Measurements from ENCODE around the gene PRTG.
"Not testable (repeated sequence)": the region's sequence is repeated elsewhere in the genome, so short reads cannot be mapped to it uniquely, and the experiment has no call there.

PRTG gene

DNA sequence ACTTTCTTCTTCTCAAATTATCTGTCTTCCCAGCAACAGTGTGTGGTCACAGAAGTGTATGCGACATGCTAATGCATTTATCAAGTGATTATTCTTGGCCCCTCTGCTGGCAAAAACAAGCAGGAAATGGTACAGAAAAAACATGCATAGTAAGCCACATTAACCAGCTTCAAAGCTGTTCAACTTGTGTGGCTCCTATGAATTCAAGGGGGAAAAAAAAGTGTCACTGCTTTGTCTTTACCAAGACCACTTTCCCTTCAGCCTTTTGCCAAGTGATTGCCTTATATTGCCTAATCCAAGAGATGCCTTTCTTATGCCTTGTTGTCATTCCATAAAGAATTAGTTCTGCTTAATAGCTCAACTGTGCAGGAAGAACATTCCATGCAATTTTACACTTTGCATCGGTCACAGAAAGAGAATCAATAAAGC, 39.1 kb downstream of the PRTG start:
- DNase-seq (ENCODE audit: extremely low read depth in 1 of 2, low read depth in 1 of 2): no peak

- DNase-seq (ENCODE audit: extremely low read depth in 1 of 2, low read depth in 1 of 2): no peak
These were observed 42.1 kb downstream of the PRTG start for GRCh38 chr15:55700876-55701275.

- DNase-seq (ENCODE audit: extremely low read depth in 1 of 2, low read depth in 1 of 2): no peak
These were observed 44.3 kb downstream of the PRTG start for GRCh38 chr15:55698653-55699052.

DNA sequence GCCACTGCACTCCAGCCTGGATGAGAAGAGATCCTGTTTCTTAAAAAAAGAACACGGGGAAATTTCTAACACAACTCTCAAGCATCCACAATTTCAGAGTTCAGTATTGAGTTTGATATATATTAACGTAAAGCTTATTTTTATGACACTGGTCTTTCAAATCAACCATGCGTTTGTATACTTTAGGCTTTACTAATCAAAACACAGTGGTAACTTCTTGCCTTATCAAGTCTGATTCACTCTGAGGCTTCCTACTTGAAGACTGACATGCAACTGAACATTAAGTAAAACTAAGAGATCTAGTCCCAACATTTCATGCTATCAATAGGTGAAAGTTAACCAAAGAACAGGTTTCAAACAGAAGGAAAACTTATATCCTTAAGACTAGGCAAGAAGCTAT, 46.7 kb downstream of the PRTG start:
- no peak for DNase-seq (ENCODE audit: extremely low read depth in 1 of 2, low read depth in 1 of 2)

DNA sequence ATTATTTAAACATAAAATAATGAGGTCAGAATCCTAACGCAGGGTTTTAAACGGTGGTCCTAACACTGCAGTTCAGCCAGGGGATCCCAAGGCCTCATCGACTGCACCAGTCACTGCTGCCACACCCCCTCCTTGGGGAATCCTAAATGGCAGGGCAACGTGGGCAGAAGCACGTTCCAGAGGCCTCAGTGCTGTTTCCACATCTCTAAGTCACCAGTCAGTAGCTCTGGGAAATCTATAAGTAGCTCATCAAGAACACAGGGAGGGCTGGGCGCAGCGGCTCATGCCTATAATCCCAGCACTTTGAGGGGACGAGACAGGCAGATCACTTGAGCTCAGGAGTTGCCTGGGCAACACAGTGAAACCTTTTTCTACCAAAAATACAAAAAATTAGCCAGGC, 47.5 kb downstream of the PRTG start:
- no peak for DNase-seq (ENCODE audit: extremely low read depth in 1 of 2, low read depth in 1 of 2)

- DNase-seq (ENCODE audit: extremely low read depth in 1 of 2, low read depth in 1 of 2): no peak
These were observed 48.3 kb downstream of the PRTG start for GRCh38 chr15:55694652-55695150.

DNA sequence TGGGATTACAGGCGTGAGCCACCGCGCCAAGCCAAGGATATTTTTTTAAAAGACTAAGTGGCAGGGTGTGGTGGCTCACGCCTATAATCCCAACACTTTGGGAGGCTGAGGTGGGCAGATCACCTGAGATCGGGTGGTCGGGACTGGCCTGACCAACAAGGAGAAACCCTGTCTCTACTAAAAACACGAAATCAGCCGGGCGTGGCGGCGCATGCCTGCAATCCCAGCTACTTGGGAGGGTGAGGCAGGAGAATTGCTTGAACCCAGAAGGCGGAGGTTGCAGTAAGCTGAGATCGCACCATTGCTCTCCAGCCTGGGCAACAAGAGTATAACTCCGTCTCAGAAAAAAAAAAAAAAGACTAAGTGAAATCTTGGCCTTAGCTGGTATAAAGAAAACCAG, 49.8 kb downstream of the PRTG start:
- not testable (repeated sequence) for DNase-seq (ENCODE audit: extremely low read depth in 1 of 2, low read depth in 1 of 2)

DNA sequence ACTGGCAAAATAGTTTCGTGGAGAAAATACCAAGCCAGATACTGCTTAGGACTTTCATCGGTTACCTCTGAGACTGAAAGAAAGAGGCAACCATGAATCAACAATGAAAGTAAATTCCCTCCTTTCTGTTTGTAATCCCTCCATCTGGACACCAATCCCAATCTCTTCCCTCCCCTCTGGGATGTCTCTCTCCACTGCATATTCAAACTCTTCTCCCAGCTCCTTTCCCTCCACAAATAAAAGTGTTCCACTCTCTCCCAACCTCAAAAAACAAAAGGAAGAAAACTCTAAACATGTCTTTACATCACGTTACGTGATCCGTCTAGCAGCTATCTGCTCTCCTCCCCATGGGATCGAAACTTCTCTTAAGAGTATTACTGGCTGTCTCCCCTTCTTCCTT, 55.2 kb downstream of the PRTG start:
- no peak for DNase-seq (ENCODE audit: extremely low read depth in 1 of 2, low read depth in 1 of 2)

GRCh38 chr15:55685286-55685685, 57.7 kb downstream of the PRTG start:
- no peak for DNase-seq (ENCODE audit: extremely low read depth in 1 of 2, low read depth in 1 of 2)

DNA sequence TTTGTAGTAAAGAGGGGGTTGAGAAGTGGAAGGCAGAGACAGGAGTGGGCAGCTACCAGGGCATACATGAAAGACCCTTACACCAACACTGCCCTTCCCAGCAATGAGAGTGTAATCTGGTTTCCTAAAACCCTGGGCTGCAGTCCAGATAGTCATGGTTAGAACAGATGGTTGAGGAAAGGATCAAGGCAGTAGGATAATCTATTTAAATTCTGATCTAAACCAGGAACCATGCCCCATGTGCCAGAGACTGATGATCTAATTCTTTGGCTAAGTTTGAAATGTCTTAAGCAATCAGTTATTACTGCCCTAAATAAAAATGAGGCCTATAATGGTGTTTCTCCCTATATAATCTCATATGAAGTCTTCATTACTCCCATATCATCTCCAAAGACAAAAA, 59.6 kb downstream of the PRTG start:
- DNase-seq (ENCODE audit: extremely low read depth in 1 of 2, low read depth in 1 of 2): no peak

DNA sequence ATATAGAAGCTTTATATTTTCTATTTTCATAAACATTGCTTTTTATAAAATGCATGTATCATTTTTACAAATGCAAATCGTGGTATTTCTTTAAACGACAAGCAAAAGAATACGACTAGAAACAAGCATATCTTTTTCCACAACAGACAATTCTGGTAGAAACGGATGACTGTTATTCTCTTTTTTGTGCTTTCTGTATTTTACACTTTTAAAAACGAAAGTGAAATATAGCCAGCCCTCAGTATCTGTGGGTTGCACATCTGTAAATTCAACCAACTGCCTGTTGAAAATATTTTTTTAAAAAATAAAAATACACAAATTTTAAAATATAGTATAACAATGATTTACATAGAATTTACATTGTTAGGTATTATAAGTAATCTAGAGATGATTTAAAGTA, 61.3 kb downstream of the PRTG start:
- DNase-seq (ENCODE audit: extremely low read depth in 1 of 2, low read depth in 1 of 2): no peak

DNA sequence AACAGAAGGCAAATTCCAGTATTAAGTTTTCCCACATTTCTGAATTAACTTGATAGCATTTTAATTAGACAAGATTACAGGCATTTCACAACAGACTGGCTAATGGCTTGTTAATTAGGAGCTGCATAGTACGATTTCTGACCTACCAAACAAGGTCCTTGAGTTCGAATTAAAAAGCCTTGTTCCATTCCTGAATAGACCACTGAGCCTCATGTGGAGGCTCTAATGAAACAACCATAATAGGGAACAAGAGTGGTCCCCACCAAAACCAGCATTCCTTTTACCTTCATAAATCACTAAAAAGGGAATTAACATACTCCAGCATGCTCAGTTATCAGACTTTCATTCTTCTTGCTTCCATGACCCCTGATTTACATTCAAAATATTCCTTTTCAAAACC, 66.4 kb downstream of the PRTG start:
- DNase-seq (ENCODE audit: extremely low read depth in 1 of 2, low read depth in 1 of 2): no peak

GRCh38 chr15:55673287-55673686, 69.7 kb downstream of the PRTG start:
- no peak for DNase-seq (ENCODE audit: extremely low read depth in 1 of 2, low read depth in 1 of 2)

- no peak for DNase-seq (ENCODE audit: extremely low read depth in 1 of 2, low read depth in 1 of 2)
These were observed 73.7 kb downstream of the PRTG start for GRCh38 chr15:55669270-55669669.

GRCh38 chr15:55665605-55666227, 77.2 kb downstream of the PRTG start:
- no peak for DNase-seq (ENCODE audit: extremely low read depth in 1 of 2, low read depth in 1 of 2)

- peak in 1 of 2 donors; percentile 11 for DNase-seq (ENCODE audit: extremely low read depth in 1 of 2, low read depth in 1 of 2)
These were observed 81.5 kb downstream of the PRTG start for GRCh38 chr15:55661428-55661827.

DNA sequence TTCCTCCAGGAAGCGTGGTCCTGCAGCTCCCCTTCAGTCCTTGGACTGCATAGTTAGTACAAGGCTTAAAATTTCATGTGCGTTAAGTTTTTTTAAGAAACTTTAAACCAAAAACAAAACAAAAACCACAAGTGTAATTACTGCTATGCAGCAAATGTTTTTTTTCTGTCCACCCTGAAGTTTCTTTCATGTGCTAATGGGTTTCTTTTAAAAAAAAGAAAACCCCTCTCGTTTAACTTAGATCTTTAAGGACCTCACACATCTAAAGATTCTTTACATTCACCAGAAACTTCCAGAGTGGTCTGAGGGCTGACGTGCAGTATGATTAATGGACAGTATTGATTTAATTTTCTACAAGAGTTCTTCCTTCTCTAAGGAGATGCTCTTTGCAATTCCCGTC, 82.8 kb downstream of the PRTG start:
- no peak for DNase-seq (ENCODE audit: extremely low read depth in 1 of 2, low read depth in 1 of 2)

GRCh38 chr15:55659481-55659880, 83.5 kb downstream of the PRTG start:
- no peak for DNase-seq (ENCODE audit: extremely low read depth in 1 of 2, low read depth in 1 of 2)

DNA sequence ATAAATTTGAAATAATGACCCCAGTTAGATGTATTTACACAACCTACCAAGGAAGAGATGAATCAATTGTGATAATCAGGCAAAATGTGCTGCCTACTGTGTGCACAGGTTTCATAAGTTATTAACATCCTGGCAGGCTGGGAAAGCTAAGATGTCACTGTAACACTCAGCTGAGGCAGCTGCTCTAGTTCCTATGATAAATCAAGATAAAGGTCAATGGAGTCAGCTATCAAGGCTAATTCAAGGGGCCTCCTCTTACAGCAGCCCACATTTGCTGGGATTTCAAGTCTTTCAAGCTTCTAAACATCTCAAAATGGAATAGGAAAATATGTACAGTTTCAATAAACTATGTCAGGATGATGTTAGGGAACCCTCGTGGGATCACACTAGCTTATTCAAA, 84.1 kb downstream of the PRTG start:
- DNase-seq (ENCODE audit: extremely low read depth in 1 of 2, low read depth in 1 of 2): no peak

- no peak for DNase-seq (ENCODE audit: extremely low read depth in 1 of 2, low read depth in 1 of 2)
These were observed 88.4 kb downstream of the PRTG start for GRCh38 chr15:55654561-55655031.

DNA sequence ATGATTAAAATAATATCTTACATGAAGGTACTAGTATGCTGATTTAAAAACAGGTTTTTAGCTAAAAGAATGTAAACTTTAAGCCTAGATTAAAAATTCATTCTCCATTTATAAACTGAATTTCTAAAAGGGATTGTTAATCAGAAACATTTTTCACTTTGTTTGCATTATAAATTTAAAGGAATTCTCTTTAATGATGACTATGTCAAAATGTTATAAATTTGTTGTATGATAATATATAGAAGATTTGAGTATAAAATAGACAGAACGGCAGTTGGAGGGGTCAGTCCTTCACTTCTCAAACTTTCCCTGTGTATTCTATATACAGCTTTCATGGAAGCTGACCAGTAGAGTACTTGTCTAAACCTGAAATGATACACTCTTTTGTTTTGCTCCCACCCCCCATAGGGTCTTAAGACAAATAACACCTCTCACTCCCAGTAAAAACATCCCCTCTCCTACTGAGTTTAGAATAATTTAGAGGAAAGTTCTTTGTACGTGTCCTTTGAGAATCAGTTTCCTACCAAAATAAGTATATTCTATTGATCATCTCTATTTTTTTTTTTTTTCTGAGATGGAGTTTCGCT, 90.0 kb downstream of the PRTG start:
- DNase-seq (ENCODE audit: extremely low read depth in 1 of 2, low read depth in 1 of 2): no peak

- DNase-seq (ENCODE audit: extremely low read depth in 1 of 2, low read depth in 1 of 2): no peak
These were observed 90.6 kb downstream of the PRTG start for GRCh38 chr15:55652359-55652758.

- no peak for DNase-seq (ENCODE audit: extremely low read depth in 1 of 2, low read depth in 1 of 2)
These were observed 93.9 kb downstream of the PRTG start for GRCh38 chr15:55649058-55649423.

Measured in stimulated activated CD8-positive, alpha-beta memory T cell treated with anti-CD3 and anti-CD28 coated beads, Interleukin-7, amount 100 ng/mL, for 48 hours (primary cell).